Measurements from ENCODE around the gene SLC24A1.

SLC24A1 gene

DNA sequence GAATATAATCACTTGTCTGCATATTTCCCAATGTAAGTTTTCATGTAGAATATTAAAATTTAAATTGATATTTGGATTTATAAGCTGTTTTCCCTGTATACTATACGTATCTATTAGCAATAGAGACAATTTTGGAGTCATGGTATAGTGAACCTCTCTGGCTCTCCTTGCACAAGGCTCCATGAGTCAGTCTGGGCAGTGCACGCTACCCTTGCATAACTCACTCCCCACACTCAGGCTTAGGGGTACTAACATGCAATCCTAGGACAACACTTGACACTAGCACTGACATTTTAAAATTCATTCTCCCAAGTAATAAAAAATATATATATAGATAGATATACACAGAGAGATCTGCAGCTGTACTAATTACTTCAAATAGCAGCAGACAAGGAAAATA, 39.2 kb downstream of the SLC24A1 start:
- H3K4me1 ChIP-seq (ENCODE audit: control insufficient read depth, insufficient read depth, low read length), result no peaks in the 10 kb centered on the region
- no peak overlapping the region for H3K4me3 ChIP-seq (ENCODE audit: low read depth, low read length)
- ChIA-PET POLR2A (no interaction called here), CTCF (interaction anchor here (0.6 to 3.6 kb wide), 2 partner anchors 23 to 1046 kb away, joined by 3 to 22 read pairs; no protein-coding TSS in a partner anchor)
- TF ChIP-seq, protein P1, sequence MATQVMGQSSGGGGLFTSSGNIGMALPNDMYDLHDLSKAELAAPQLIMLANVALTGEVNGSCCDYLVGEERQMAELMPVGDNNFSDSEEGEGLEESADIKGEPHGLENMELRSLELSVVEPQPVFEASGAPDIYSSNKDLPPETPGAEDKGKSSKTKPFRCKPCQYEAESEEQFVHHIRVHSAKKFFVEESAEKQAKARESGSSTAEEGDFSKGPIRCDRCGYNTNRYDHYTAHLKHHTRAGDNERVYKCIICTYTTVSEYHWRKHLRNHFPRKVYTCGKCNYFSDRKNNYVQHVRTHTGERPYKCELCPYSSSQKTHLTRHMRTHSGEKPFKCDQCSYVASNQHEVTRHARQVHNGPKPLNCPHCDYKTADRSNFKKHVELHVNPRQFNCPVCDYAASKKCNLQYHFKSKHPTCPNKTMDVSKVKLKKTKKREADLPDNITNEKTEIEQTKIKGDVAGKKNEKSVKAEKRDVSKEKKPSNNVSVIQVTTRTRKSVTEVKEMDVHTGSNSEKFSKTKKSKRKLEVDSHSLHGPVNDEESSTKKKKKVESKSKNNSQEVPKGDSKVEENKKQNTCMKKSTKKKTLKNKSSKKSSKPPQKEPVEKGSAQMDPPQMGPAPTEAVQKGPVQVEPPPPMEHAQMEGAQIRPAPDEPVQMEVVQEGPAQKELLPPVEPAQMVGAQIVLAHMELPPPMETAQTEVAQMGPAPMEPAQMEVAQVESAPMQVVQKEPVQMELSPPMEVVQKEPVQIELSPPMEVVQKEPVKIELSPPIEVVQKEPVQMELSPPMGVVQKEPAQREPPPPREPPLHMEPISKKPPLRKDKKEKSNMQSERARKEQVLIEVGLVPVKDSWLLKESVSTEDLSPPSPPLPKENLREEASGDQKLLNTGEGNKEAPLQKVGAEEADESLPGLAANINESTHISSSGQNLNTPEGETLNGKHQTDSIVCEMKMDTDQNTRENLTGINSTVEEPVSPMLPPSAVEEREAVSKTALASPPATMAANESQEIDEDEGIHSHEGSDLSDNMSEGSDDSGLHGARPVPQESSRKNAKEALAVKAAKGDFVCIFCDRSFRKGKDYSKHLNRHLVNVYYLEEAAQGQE (tag by site-specific recombination; IDR thresholded peaks at IDR 0.05), result no peak
- no peak for TF ChIP-seq GLI2 (tag by site-specific recombination; IDR thresholded peaks at IDR 0.05; ENCODE audit: borderline replicate concordance, low read depth)
- TF ChIP-seq, protein P2, sequence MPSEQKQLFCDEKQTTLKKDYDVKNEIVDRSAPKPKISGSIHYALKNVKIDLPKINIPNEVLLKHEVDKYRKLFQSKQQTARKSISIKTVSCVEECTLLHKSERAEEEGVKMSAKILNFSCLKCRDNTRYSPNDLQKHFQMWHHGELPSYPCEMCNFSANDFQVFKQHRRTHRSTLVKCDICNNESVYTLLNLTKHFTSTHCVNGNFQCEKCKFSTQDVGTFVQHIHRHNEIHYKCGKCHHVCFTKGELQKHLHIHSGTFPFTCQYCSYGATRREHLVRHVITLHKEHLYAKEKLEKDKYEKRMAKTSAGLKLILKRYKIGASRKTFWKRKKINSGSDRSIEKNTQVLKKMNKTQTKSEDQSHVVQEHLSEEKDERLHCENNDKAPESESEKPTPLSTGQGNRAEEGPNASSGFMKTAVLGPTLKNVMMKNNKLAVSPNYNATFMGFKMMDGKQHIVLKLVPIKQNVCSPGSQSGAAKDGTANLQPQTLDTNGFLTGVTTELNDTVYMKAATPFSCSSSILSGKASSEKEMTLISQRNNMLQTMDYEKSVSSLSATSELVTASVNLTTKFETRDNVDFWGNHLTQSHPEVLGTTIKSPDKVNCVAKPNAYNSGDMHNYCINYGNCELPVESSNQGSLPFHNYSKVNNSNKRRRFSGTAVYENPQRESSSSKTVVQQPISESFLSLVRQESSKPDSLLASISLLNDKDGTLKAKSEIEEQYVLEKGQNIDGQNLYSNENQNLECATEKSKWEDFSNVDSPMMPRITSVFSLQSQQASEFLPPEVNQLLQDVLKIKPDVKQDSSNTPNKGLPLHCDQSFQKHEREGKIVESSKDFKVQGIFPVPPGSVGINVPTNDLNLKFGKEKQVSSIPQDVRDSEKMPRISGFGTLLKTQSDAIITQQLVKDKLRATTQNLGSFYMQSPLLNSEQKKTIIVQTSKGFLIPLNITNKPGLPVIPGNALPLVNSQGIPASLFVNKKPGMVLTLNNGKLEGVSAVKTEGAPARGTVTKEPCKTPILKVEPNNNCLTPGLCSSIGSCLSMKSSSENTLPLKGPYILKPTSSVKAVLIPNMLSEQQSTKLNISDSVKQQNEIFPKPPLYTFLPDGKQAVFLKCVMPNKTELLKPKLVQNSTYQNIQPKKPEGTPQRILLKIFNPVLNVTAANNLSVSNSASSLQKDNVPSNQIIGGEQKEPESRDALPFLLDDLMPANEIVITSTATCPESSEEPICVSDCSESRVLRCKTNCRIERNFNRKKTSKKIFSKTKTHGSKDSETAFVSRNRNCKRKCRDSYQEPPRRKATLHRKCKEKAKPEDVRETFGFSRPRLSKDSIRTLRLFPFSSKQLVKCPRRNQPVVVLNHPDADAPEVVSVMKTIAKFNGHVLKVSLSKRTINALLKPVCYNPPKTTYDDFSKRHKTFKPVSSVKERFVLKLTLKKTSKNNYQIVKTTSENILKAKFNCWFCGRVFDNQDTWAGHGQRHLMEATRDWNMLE (tag by site-specific recombination; conservative IDR thresholded peaks at IDR 0.05; ENCODE audit: low read depth), result no peak
- TF ChIP-seq ZBTB8A (tag by site-specific recombination; IDR thresholded peaks at IDR 0.05), result no peak
- no peak for TF ChIP-seq SP3 (tag by site-specific recombination; IDR thresholded peaks at IDR 0.05)
- TF ChIP-seq ZNF404 (tag by site-specific recombination; IDR thresholded peaks at IDR 0.05), result no peak
- no peak for TF ChIP-seq ZNF132 (tag by site-specific recombination; IDR thresholded peaks at IDR 0.05; ENCODE audit: borderline replicate concordance)
- no peak for TF ChIP-seq MZF1 (tag by site-specific recombination; IDR thresholded peaks at IDR 0.05; ENCODE audit: borderline replicate concordance)
- TF ChIP-seq ZNF548 (tag by site-specific recombination; IDR thresholded peaks at IDR 0.05), result no peak
- TF ChIP-seq ZNF324 (tag by site-specific recombination; IDR thresholded peaks at IDR 0.05), result no peak
- no peak for TF ChIP-seq IKZF3 (tag by site-specific recombination; IDR thresholded peaks at IDR 0.05)
- TF ChIP-seq HOXD13 (CRISPR knock-in tag; IDR thresholded peaks at IDR 0.05; ENCODE audit: borderline replicate concordance), result no peak
- TF ChIP-seq ZNF146 (tag by site-specific recombination; IDR thresholded peaks at IDR 0.05), result no peak
- TF ChIP-seq ZNF157 (tag by site-specific recombination; IDR thresholded peaks at IDR 0.05), result no peak
- peaks cover 24 to 31% of the 10 kb centered on the region in 2 experiments for H3K36me3 ChIP-seq (ENCODE audit: control insufficient read depth in 2 of 2, insufficient read depth in 1 of 2, low read length in 2 of 2)
- no peaks in the 10 kb centered on the region for H3K9me3 ChIP-seq (ENCODE audit: control insufficient read depth, insufficient read depth, low read depth, low read length)
- H3K27ac ChIP-seq (ENCODE audit: extremely low read depth, low read depth, low read length), result no peak overlapping the region

DNA sequence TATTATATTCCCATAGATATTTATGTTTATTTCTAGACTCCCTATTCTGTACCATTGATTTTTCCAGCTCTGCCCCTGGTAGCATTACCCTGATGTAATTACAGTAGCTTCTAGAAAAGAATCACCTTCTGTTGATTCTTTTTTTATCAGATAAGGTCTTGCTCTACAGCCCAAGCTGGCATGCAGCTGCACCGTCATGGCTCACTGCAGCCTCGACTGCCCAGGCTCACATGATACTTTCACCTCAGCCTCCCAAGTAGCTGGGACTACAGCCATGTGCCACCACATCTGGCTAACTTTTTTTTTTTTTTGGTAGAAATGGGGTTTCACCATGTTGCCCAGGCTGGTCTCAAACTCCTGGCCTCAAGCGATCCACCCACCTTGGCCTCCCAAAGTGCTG, 41.8 kb downstream of the SLC24A1 start:
- POLR2A ChIA-PET, result no interaction called here
- no peak overlapping the region for H3K27ac ChIP-seq (ENCODE audit: extremely low read depth, low read depth, low read length)
- no peak for TF ChIP-seq TRIM28 (IDR thresholded peaks at IDR 0.05; ENCODE audit: borderline replicate concordance, low read length)
- TF ChIP-seq ZNF843 (tag by site-specific recombination; IDR thresholded peaks at IDR 0.05), result no peak
- no peak for TF ChIP-seq ZXDB (tag by site-specific recombination; IDR thresholded peaks at IDR 0.05)
- TF ChIP-seq ZNF248 (tag by site-specific recombination; IDR thresholded peaks at IDR 0.05), result no peak

More for the DNA sequence above, 41.8 kb downstream of the SLC24A1 start:
- peaks cover 27 to 49% of the 10 kb centered on the region in 2 experiments for H3K36me3 ChIP-seq (ENCODE audit: control insufficient read depth in 2 of 2, insufficient read depth in 1 of 2, low read length in 2 of 2)
- no peak overlapping the region for H3K4me3 ChIP-seq (ENCODE audit: low read depth, low read length)
- no peaks in the 10 kb centered on the region for H3K4me1 ChIP-seq (ENCODE audit: control insufficient read depth, insufficient read depth, low read length)
- H3K9me3 ChIP-seq (ENCODE audit: control insufficient read depth, insufficient read depth, low read depth, low read length), result no peaks in the 10 kb centered on the region
- CTCF ChIA-PET, result interaction anchor here (1.2 kb wide), 1 partner anchor 15 kb away, joined by 6 read pairs; no protein-coding TSS in a partner anchor
